HuH-7 (cell line): ENCODE measurements around the gene DDN.

Source experiments
- DNase-seq: peaks from one replicate; pipeline ENCODE4 v3.0.0; 2011; ENCODE audit warnings: low spot score

The DDN gene

DNA sequence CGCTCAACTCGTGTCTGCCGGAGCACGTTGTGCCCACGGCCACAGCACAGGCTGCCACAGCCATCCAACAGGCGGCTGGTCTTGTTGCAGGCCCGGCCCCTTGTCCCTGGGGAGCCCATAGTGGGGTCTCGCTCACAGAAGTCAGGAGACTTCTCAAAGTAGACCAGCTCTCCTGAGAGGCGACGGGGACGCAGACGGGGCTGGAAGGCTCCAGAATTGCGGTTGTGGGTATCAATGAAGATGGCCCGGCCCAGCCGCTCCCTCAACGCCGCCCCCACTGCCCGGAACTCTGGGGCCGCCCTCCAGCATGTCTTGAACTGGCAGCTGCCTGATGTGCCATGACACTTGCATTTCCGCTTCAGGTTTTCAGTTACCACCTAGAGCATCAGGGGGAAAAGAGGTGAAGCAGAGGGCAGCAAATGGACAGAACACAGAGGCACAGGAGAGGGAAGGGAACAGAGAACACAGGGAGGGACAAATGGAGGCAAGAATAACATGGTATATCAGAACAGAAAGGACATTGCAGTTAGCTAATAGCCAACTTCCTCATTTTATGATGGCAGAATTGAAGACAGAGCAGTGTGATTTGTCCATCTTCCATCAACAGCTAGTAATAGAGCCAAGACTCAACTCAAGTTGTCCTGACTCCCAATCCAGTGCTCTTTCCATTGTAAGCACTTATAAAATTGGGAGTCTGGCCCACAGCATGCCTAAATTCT is 32.8 kb downstream of the DDN start:
- no peak for DNase-seq

DNA sequence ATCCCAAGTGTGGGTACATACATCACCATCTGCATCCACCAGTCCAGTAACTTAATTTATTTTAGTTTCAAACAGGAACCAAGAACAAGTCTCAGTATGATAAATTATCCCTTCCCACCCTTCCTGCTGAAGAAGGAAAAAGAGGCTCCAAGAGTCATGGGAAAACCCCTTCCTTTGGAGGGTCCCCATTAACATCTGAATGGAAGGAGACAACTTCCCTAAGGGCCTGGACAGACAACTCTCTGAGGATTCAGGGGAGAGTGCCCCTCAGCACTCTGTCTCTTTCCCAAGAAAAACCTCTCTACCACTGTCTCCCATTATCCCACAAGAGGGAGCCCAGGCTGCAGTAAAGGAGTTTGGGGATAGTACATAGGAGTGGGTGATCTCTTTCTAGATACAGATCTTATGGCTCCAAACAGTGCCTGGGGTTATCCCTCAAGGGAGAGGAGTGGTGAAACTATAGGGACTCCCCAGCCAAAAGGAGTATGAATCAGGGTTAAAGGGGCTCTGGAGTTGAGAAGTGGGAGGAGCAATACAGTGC is 33.8 kb downstream of the DDN start:
- DNase-seq: peak; percentile 62

- no peak for DNase-seq
Observed at GRCh38 chr12:48961801-48962200, 37.4 kb downstream of the DDN start.

GRCh38 chr12:48961331-48961730 is 37.8 kb downstream of the DDN start:
- DNase-seq: no peak

DNA sequence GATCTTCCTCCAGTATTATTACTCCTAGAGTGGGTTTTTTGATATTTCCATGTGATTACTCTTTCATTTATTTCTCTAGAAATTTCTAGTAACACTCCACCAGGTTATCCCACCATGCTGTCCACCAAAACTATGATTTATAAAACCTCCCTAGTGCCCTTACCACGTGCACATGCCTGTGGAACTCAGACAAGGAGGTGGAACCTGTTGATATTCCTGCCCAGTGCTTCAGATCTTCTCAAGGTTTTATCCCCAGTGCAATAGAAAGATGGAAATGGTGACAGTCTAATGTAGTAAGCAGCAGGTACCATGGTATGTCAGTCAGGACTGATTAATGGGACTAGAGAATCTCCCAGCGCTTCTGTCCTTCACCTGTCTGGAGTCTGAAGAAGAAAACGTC is 38.3 kb downstream of the DDN start:
- no peak for DNase-seq

GRCh38 chr12:48958049-48958388 is 41.2 kb downstream of the DDN start:
- DNase-seq: no peak

DNA sequence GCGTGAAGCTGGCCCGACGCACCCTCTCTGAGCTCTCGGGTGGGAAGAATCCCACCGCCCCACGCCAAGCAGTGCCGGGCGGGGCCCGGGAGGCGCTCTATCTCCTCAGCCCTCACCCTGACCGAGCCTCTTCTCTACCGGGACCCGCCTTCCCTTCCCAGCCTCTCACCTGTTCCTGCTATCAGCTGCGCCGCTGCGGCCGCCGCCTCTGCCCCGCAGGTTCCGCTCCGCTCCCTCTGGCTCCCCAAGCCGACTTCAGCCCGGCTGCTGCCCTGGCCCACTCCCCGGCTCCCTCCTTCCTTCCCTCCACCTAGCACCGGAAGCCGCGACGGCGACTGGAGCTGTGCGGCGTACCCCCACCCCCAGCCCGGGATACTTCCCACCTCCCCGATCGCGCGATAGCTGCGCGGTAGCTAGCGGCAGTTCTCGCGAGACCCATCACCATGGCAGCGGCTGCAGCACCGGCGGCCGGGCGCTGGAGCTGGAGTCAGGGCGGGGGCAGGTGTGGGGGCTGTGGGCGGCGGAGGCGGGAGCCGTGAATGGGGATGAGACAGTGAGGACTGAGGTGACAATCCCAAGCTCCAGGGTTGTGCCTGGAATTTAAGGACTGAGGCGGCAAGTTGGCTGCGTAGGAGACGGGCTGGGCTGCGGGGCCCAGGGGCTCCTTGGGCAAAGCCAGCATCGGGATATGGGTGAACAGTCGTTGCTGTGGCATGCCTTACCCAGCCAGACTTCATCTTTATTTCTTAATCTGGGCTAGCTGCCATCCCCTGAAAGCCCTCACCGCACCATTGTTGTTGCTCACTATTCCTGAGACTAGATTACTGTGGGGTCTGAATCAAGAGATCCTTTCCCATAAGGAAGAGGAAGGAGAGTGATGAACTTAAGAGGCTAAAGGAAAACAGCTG is 41.8 kb downstream of the DDN start, which contains the start of gene ARF3:
TSS of gene ARF3 (minus strand) at position 347 of the 908 bp plus-strand sequence. CDS start 16,392 bp downstream, outside the sequence.
- DNase-seq: peak; percentile 98

DNA sequence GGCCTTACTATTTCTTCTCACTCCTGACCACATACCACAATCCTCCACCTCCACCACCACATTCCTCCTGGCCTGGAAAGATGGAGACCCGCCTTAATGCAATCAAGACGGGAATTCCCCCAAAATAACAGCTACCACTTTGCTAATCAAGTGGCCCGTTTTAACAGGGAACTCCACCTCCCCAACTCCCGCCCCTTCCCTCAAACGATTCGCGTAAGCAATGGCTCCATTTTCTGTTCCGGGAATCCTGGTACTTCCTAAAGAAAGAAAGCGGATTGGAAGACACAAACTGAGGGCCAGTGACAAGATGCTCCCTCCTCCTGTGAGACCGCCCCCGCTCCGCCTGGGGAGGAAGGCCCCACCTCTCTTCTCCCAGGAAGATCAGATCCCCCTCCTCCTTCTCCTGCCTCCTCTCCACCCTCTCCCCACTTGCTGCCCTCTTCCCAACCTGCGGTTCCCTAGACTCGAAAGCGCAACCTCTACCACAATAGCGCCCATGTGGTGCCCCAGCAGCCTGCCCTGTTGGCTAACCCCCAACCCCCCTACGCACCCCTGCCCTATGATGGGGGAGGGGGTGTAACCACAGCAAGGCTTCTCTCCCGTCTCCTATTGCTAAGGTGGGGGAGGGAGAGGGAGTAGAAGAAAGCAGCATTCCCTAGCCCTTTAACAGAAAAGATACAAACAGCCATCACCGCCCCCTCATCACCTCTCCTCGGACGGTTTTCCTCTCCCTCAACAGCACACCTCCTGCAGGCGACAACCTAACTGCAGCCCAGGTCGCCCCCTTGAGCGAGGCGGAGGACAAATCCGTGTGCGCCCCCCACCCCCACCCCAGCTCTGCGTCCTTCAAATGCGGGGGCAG is 42.7 kb downstream of the DDN start:
- peak; percentile 76 for DNase-seq

- DNase-seq: no peak
Observed at GRCh38 chr12:48954841-48955501, 44.2 kb downstream of the DDN start.

GRCh38 chr12:48954061-48954460 is 45.1 kb downstream of the DDN start:
- no peak for DNase-seq

- no peak for DNase-seq
Observed at GRCh38 chr12:48952691-48953090, 46.5 kb downstream of the DDN start.

DNA sequence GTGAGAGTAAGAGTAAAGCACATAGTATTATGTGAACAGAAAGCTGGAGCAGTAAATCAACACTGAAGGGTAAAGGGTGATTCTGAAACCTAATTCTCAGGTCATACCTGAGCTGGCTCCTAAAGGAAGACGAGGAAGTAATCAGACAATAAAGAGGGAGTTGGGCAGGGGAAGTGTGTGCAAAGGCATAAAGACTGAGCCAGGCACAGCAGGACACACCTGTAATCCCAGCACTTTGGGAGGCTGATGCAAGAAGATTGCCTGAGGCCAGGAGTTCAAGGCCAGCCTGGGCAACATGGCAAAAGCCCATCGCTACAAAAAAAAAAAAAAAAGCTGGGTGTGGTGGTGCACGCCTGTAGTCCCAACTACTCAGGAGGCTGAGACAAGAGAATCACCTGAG is 51.4 kb downstream of the DDN start:
- DNase-seq: no peak

- DNase-seq: no peak
Observed at GRCh38 chr12:48946943-48947342, 52.2 kb downstream of the DDN start.

GRCh38 chr12:48946205-48946604 is 53.0 kb downstream of the DDN start:
- no peak for DNase-seq
